ENCODE measurements around the gene SF3B2.
"Not testable (repeated sequence)": the region's sequence is repeated elsewhere in the genome, so short reads cannot be mapped to it uniquely, and the experiment has no call there.

The SF3B2 gene

GRCh38 chr11:66076561-66076960 lies 24.4 kb downstream of the SF3B2 start:
- DNase-seq (ENCODE audit: low spot score): no peak

GRCh38 chr11:66077927-66078326 lies 25.8 kb downstream of the SF3B2 start:
- no peak for DNase-seq (ENCODE audit: low spot score)

GRCh38 chr11:66078949-66079348 lies 26.8 kb downstream of the SF3B2 start:
- DNase-seq (ENCODE audit: low spot score): not testable (repeated sequence)

GRCh38 chr11:66080055-66080817 lies 28.1 kb downstream of the SF3B2 start:
- no peak for DNase-seq (ENCODE audit: low spot score)

DNA sequence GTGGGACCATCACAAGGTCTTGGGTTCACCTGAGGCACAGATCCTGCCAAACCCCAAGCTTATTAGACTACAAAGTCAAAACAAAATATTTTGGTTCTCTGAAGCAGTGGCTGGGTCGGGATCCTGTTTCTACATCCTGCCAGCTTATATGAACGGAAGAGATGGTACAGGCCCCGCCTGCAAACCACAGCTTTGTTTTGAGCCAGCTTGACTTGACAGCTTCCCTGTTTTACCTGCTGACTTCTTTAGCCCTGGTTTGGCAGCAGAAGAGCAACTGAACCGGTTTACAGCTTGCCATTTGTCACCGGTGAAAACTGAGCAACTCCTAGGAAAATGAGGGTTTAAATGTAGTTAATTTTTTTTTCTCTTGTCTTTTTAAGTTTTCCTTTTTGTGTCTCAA lies 29.3 kb downstream of the SF3B2 start:
- DNase-seq (ENCODE audit: low spot score): no peak

DNA sequence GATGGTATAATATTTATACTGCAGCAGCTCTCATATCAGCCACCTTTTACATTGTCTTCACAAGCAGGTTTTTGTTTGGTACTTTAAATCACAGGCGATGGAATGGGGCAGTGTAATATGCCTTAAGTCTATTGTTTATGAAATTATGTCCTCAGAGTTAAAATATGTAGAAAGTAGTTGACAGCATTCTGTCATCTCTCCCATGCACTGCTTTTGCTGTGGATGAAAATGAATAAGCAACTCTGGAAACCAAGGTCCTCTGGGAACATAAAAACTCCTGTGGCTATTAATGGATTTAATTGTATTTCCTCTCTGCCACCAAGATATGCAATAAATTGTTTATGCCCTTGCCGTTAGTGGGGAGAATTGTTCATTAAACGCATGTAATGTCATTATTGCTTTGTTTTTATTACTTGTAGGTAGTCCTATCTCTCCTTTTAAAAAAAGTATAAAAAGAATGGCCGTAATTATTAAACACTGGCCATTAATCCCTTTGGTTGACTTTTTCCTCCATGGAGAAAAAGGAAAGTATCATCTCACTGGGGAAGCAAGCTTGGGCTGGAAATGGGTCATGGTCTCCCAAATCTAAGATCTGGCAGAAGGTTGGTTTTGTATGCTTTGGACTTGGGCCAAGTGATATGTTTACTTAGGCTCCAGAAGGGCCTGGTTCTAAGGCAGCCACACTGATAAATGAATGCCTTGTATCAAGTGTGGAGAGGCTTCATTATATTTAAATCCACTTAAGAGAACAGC lies 31.0 kb downstream of the SF3B2 start:
- no peak for DNase-seq (ENCODE audit: low spot score)

GRCh38 chr11:66083767-66084166 lies 31.6 kb downstream of the SF3B2 start:
- DNase-seq (ENCODE audit: low spot score): no peak

GRCh38 chr11:66084821-66085475 lies 32.8 kb downstream of the SF3B2 start:
- no peak for DNase-seq (ENCODE audit: low spot score)

GRCh38 chr11:66087148-66087908 lies 35.2 kb downstream of the SF3B2 start:
- DNase-seq (ENCODE audit: low spot score): no peak

GRCh38 chr11:66089067-66089466 lies 36.9 kb downstream of the SF3B2 start:
- no peak for DNase-seq (ENCODE audit: low spot score)

DNA sequence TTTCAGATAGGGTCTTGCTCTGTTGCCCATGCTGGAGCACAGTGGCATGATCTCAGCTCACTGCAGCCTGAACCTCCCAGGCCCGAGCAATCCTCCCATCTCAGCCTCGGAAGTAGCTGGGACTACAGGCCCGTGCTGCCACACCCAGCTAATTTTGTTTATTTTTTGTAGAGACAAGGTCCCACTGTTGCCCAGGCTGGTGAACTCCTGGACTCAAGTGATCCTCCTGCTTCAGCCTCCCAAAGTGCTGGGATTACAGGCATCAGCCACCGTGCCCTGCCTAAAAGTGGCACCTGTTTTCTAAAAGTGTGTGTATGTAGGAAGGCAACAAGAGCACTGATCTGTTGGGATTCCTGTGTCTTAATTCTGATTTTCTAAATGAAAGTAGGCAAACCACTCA lies 38.1 kb downstream of the SF3B2 start:
- no peak for DNase-seq (ENCODE audit: low spot score)

- DNase-seq (ENCODE audit: low spot score): not testable (repeated sequence)
Measured at GRCh38 chr11:66092125-66092524, 40.0 kb downstream of the SF3B2 start.

DNA sequence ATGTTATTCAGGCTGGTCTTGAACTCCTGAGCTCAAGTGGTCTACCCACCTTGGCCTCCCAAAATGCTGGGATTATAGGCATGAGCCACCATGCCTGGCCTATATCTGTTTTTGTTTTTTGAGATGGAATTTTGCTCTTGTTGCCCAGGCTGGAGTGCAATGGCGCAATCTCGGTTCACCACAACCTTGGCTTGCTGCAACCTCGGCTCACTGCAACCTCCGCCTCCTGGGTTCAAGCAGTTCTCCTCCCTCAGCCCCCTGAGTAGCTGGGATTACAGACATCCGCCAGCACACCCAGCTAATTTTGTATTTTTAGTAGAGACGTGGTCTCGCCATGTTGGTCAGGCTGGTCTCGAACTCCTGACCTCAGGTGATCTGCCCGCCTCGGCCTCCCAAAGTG lies 47.6 kb downstream of the SF3B2 start:
- not testable (repeated sequence) for DNase-seq (ENCODE audit: low spot score)

- DNase-seq (ENCODE audit: low spot score): no peak
Measured at GRCh38 chr11:66100272-66101065, 48.3 kb downstream of the SF3B2 start.

GRCh38 chr11:66101066-66101464 lies 48.9 kb downstream of the SF3B2 start:
- no peak for DNase-seq (ENCODE audit: low spot score)

- no peak for DNase-seq (ENCODE audit: low spot score)
Measured at GRCh38 chr11:66104057-66104638, 52.0 kb downstream of the SF3B2 start.

DNA sequence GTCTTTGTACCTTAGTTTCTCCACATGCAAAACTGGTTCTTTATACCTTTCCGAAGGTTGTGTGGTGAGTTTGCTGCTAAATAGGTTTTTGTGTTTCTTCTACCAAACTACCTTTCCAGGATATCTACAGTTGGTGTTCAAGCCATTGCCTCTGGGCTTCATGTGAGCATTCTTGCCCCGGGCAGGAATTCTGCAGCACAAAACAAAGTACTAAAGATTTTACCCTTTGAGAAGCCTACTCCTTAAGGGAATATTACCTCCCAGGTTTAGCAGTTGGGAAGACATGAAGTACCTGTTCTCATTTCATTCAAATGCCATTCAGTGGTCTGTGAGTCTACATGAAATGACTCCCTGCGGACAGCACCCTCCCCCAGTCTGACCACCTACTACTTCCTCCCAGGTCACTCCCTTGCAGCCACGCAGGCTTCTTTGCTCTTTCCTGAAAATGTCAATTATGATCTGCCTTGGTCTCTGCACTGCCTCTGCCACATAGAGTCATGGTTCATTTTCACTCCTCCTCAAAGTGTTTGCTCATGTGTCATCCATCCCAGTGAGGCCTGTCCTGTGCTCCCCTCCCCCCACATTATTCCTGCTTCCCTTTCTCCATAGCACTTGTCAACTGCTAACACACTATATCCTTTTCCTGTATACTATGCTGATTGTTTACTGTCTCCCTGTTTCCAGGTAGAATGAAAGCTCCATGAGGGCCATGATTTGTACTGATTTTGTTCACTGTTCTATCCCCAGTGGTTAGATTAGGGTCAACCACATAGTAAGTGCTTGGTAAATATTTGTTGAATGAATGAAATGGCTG lies 54.8 kb downstream of the SF3B2 start:
- no peak for DNase-seq (ENCODE audit: low spot score)

GRCh38 chr11:66107600-66108510 lies 55.7 kb downstream of the SF3B2 start:
- no peak for DNase-seq (ENCODE audit: low spot score)

DNA sequence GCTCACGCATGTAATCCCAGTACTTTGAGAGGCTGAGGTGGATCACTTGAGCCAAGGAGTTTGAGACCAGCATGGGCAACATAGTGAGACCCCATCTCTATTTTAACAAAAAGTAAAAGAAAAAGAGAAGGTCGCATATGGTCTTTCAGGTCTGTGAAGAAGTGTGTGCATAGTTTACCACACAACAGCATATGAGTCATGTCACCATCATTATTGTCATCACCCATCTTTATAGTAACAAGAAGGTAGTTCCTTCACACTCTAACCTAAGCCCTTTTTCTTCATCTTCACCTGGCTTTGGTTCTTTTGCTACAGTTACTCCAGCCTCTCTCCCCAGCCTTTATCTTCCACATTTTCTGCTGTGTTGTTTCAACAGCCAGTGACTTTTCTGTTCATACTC lies 57.1 kb downstream of the SF3B2 start:
- DNase-seq (ENCODE audit: low spot score): no peak

All from ecto neural progenitor cell (in vitro differentiated cells).